ENCODE data around the gene STK40.
A peak's percentile ranks its signal among the peaks of the same experiment; 100 is the strongest.

STK40 gene

GRCh38 chr1:36397378-36398230 is 11.9 kb upstream of the STK40 start, which contains the start of gene LSM10:
TSS of gene LSM10 (minus strand) at chr1:36397908. CDS start at chr1:36394129, 3,779 bp downstream.
- peak; percentile 92 for DNase-seq

- no peak for DNase-seq
Observed at GRCh38 chr1:36397083-36397377, 11.3 kb upstream of the STK40 start.

GRCh38 chr1:36396359-36396758 is 10.6 kb upstream of the STK40 start:
- no peak for DNase-seq

GRCh38 chr1:36393686-36394085 is 8.0 kb upstream of the STK40 start:
- no peak for DNase-seq

- no peak for DNase-seq
Observed at GRCh38 chr1:36392836-36393235, 7.1 kb upstream of the STK40 start.

GRCh38 chr1:36391271-36391670 is 5.5 kb upstream of the STK40 start:
- no peak for DNase-seq

- no peak for DNase-seq
Observed at GRCh38 chr1:36390411-36390810, 4.7 kb upstream of the STK40 start.

- DNase-seq, result no peak
Observed at GRCh38 chr1:36389999-36390398, 4.3 kb upstream of the STK40 start.

- no peak for DNase-seq
Observed at GRCh38 chr1:36389261-36389660, 3.5 kb upstream of the STK40 start.

GRCh38 chr1:36387141-36387949 is 1.6 kb upstream of the STK40 start:
- DNase-seq, result peak; percentile 38

- DNase-seq, result peak; percentile 89
Observed at GRCh38 chr1:36386265-36387140, 779 bp upstream of the STK40 start.

- peak; percentile 78 for DNase-seq
Observed at GRCh38 chr1:36384542-36385409, 948 bp downstream of the STK40 start.

- no peak for DNase-seq
Observed at GRCh38 chr1:36383240-36383639, 2.5 kb downstream of the STK40 start.

- DNase-seq, result no peak
Observed at GRCh38 chr1:36382669-36383068, 3.1 kb downstream of the STK40 start.

- no peak for DNase-seq
Observed at GRCh38 chr1:36382231-36382630, 3.5 kb downstream of the STK40 start.

GRCh38 chr1:36381405-36381804 is 4.3 kb downstream of the STK40 start:
- no peak for DNase-seq

GRCh38 chr1:36380782-36381181 is 4.9 kb downstream of the STK40 start:
- no peak for DNase-seq

- no peak for DNase-seq
Observed at GRCh38 chr1:36380143-36380619, 5.5 kb downstream of the STK40 start.

GRCh38 chr1:36377791-36378492 is 7.8 kb downstream of the STK40 start:
- DNase-seq, result no peak

GRCh38 chr1:36372617-36373016 is 13.1 kb downstream of the STK40 start:
- DNase-seq, result no peak
